GM21825 (cell line): ENCODE data around the gene TRIM16.
"Not testable (repeated sequence)": the region's sequence is repeated elsewhere in the genome, so short reads cannot be mapped to it uniquely, and the experiment has no call there.

ENCODE experiments used
- ATAC-seq: cut with Tn5 transposase; IDR thresholded peaks from one replicate; pipeline ENCODE4 v1.9.1; 2021; ENCODE audit warnings: mild to moderate bottlenecking, moderate library complexity; ENCODE audit not compliant: unreplicated experiment

The TRIM16 gene

GRCh38 chr17:15659236-15659635 lies 24.9 kb downstream of the TRIM16 start:
- no peak for ATAC-seq

GRCh38 chr17:15658296-15658695 lies 25.8 kb downstream of the TRIM16 start:
- no peak for ATAC-seq

- ATAC-seq: no peak
Observed at GRCh38 chr17:15657868-15658267, 26.2 kb downstream of the TRIM16 start.

- ATAC-seq: no peak
Observed at GRCh38 chr17:15654886-15655561, 29.1 kb downstream of the TRIM16 start.

- not testable (repeated sequence) for ATAC-seq
Observed at GRCh38 chr17:15654401-15654800, 29.7 kb downstream of the TRIM16 start.

GRCh38 chr17:15652960-15653359 lies 31.2 kb downstream of the TRIM16 start:
- ATAC-seq: no peak

GRCh38 chr17:15651583-15652110 lies 32.5 kb downstream of the TRIM16 start:
- peak; percentile 62 for ATAC-seq

- peak; percentile 14 for ATAC-seq
Observed at GRCh38 chr17:15650741-15651582, 33.1 kb downstream of the TRIM16 start.

GRCh38 chr17:15649861-15650421 lies 34.2 kb downstream of the TRIM16 start:
- ATAC-seq: no peak

- no peak for ATAC-seq
Observed at GRCh38 chr17:15648386-15648785, 35.7 kb downstream of the TRIM16 start.

GRCh38 chr17:15645942-15646312 lies 38.2 kb downstream of the TRIM16 start:
- not testable (repeated sequence) for ATAC-seq

GRCh38 chr17:15645099-15645941 lies 38.8 kb downstream of the TRIM16 start:
- ATAC-seq: not testable (repeated sequence)

- ATAC-seq: not testable (repeated sequence)
Observed at GRCh38 chr17:15642505-15643251, 41.4 kb downstream of the TRIM16 start.

- ATAC-seq: not testable (repeated sequence)
Observed at GRCh38 chr17:15642014-15642413, 42.1 kb downstream of the TRIM16 start.

- ATAC-seq: not testable (repeated sequence)
Observed at GRCh38 chr17:15630930-15631453, 53.1 kb downstream of the TRIM16 start.

GRCh38 chr17:15629991-15630390 lies 54.1 kb downstream of the TRIM16 start:
- not testable (repeated sequence) for ATAC-seq

GRCh38 chr17:15623661-15624209 lies 60.4 kb downstream of the TRIM16 start:
- ATAC-seq: not testable (repeated sequence)

GRCh38 chr17:15623255-15623654 lies 60.9 kb downstream of the TRIM16 start:
- ATAC-seq: not testable (repeated sequence)

- ATAC-seq: not testable (repeated sequence)
Observed at GRCh38 chr17:15622124-15622523, 62.0 kb downstream of the TRIM16 start.
